Dendritic cell treated with granulocyte-macrophage colony-stimulating factor and Interleukin-4, amounts not matched to agents 40 ng/mL and 50 ng/mL, for 4 days (primary cell): ENCODE results near the gene TMEM190.
"Not testable (repeated sequence)": the region's sequence is repeated elsewhere in the genome, so short reads cannot be mapped to it uniquely, and the experiment has no call there.

Experiments used
- H3K27ac Mint-ChIP-seq: one replicate; pipeline ENCODE4 v1.8.0; 2022; ENCODE audit warnings: mild to moderate bottlenecking, mixed read lengths
- H3K27me3 Mint-ChIP-seq: one replicate; pipeline ENCODE4 v1.8.0; 2022; ENCODE audit warnings: mild to moderate bottlenecking, mixed read lengths
- H3K36me3 Mint-ChIP-seq: one replicate; pipeline ENCODE4 v1.8.0; 2022; ENCODE audit warnings: low read depth, mixed read lengths
- H3K4me1 Mint-ChIP-seq: one replicate; pipeline ENCODE4 v1.8.0; 2022; ENCODE audit warnings: low read depth, mixed read lengths
- H3K4me3 Mint-ChIP-seq: one replicate; pipeline ENCODE4 v1.8.0; 2022; ENCODE audit warnings: mild to moderate bottlenecking, moderate library complexity, mixed read lengths
- H3K9me3 Mint-ChIP-seq: one replicate; pipeline ENCODE4 v1.8.0; 2022; ENCODE audit warnings: mixed read lengths
- intact Hi-C: fragments of 100-400 bp; cut with micrococcal nuclease; formaldehyde crosslinking; loops from one replicate; pipeline ENCODE4 v1.15.0; 2022

The TMEM190 gene

DNA sequence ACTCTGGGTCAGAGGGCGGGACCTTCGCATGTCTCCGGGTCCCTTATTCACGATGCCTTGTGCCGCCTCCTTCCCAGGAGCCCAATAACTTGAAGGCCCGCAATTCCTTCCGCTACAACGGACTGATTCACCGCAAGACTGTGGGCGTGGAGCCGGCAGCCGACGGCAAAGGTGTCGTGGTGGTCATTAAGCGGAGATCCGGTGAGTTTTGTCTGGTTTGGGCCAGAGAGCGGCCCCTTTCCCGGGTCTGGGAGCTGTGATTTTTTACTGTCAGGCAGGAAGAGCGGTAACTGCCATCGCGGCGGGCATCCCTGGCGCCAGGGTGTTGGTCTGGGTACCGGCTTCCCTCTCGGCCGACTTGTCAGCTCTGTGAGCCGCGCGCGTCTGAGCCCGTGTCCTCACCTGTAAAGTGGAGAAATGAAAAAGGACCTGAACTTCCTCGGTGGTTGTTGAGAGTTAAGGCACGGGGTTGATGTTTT lies 9.9 kb downstream of the TMEM190 start:
- peaks cover 73% of the 10 kb centered on the region for H3K4me1 Mint-ChIP-seq
- H3K4me3 Mint-ChIP-seq = peak overlapping the region; percentile 91
- H3K27ac Mint-ChIP-seq = peak overlapping the region; percentile 95
- intact Hi-C loops = loop anchor here (5.0 kb wide), 2 partner anchors 49 to 94 kb away; partner anchors contain the start of gene KMT5C
- H3K36me3 Mint-ChIP-seq = peaks cover 60% of the 10 kb centered on the region
- H3K9me3 Mint-ChIP-seq = no peaks in the 10 kb centered on the region
- peaks cover 10% of the 10 kb centered on the region for H3K27me3 Mint-ChIP-seq

- H3K4me3 Mint-ChIP-seq = peak overlapping the region; percentile 91
- H3K36me3 Mint-ChIP-seq = peaks cover 74% of the 10 kb centered on the region
- no peaks in the 10 kb centered on the region for H3K27me3 Mint-ChIP-seq
- H3K9me3 Mint-ChIP-seq = no peaks in the 10 kb centered on the region
- H3K27ac Mint-ChIP-seq = no peak overlapping the region
- intact Hi-C loops = loop anchor here (5.0 kb wide), 2 partner anchors 51 to 96 kb away; partner anchors contain the start of gene KMT5C
- peaks cover 75% of the 10 kb centered on the region for H3K4me1 Mint-ChIP-seq
These were observed 11.3 kb downstream of the TMEM190 start for GRCh38 chr19:55387736-55388497.

DNA sequence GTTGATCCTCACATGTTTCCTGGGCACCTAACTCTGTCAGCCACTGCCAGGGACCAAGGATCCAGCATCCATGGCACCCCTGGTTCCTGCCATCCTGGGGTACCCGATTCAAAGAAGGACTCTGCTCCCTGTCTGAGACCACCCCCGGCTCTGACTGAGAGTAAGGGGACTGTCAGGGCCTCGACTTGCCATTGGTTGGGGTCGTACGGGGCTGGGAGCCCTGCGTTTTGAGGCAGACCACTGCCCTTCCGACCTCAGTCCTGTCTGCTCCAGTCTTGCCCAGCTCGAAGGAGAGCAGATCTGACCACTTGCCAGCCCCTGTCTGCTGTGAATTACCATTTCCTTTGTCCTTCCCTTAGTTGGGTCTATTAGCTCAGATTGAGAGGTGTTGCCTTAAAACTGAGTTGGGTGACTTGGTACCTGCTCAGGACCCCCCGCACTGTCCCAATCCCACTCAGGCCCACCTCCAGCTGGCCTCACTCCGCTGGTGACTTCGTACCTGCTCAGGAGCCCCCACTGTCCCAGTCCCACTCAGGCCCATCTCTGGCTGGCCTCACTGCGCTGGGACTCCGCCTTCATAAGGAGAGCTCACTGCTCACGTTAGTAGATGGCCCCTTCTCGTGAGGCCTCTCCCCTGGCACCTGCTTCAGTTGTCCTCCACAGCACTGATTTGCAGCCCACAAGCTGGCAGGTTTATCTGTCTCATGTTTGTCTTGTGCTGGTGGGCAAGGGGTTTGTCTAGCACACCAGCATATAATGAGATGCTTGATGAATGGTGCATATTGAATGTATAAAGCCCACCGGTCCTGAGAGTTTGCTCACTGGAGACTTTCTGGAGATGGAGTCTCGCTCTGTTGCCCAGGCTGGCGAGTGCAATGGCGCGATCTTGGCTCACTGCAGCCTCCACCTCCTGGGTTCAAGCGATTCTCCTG lies 13.0 kb downstream of the TMEM190 start:
- Mint-ChIP-seq H3K27me3 (no peaks in the 10 kb centered on the region), H3K27ac (no peak overlapping the region), H3K4me3 (no peak overlapping the region), H3K9me3 (no peaks in the 10 kb centered on the region), H3K4me1 (peaks cover 65% of the 10 kb centered on the region), H3K36me3 (peaks cover 82% of the 10 kb centered on the region)
- intact Hi-C loops = loop anchor here (5.0 kb wide), 2 partner anchors 52 to 97 kb away; partner anchors contain the start of gene KMT5C

DNA sequence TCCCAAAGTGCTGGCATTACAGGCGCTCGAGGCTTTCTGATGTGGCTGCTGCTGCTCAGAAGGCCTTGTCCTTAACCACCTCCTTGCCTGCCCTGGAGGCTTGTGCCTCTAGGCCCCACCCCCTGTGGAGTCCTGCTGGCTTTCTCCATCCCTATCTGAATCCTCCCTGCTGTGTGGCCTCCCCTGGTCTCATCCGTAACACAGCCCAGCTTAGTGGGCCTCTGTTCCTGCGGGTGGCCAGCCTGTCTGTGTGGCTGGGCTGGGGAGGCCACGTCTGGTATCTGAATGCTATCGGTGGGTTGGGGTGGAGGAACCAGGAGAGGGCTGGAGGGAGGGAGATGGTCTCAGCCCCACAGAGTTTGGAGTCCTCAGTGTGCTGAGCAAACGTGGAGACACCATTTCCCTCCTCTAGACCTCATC lies 13.8 kb downstream of the TMEM190 start:
- H3K36me3 Mint-ChIP-seq = peaks cover 82% of the 10 kb centered on the region

DNA sequence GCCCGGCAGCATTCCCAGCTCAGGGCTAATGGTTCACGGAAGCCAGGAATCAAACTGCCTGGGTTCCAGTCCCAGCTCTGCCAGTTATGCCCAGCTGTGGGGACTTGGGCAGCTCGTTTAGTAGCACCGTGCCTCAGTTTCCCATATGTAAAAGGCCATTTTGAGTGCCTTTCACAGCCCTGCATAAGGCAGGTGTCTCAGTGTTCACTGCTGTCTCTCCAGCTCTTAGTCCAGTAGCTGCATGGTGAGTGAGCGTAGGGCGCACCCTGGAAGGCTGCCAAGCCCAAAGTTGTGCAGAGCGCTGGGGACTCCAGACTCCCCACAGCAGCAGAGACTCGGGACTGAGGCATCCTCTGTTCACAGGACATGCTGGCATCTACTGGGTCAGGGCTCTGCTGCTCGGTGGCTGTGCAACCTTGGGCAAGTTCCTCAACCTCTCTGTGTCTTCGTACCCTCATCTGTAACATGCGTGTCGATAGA lies 14.6 kb downstream of the TMEM190 start:
- Mint-ChIP-seq H3K4me3 (no peak overlapping the region), H3K27me3 (no peaks in the 10 kb centered on the region), H3K36me3 (peaks cover 75% of the 10 kb centered on the region), H3K27ac (no peak overlapping the region), H3K4me1 (peaks cover 61% of the 10 kb centered on the region), H3K9me3 (no peaks in the 10 kb centered on the region)
- intact Hi-C loops = no loop called here

More for the DNA sequence above, 13.8 kb downstream of the TMEM190 start:
- Mint-ChIP-seq H3K4me3 (no peak overlapping the region), H3K4me1 (peaks cover 61% of the 10 kb centered on the region), H3K9me3 (no peaks in the 10 kb centered on the region), H3K27ac (no peak overlapping the region), H3K27me3 (no peaks in the 10 kb centered on the region)
- intact Hi-C loops = no loop called here

GRCh38 chr19:55391702-55392615 lies 15.3 kb downstream of the TMEM190 start:
- H3K4me1 Mint-ChIP-seq = peaks cover 54% of the 10 kb centered on the region
- H3K36me3 Mint-ChIP-seq = peaks cover 67% of the 10 kb centered on the region
- H3K27me3 Mint-ChIP-seq = no peaks in the 10 kb centered on the region
- H3K4me3 Mint-ChIP-seq = no peak overlapping the region
- H3K9me3 Mint-ChIP-seq = no peaks in the 10 kb centered on the region
- intact Hi-C loops = no loop called here
- H3K27ac Mint-ChIP-seq = no peak overlapping the region

DNA sequence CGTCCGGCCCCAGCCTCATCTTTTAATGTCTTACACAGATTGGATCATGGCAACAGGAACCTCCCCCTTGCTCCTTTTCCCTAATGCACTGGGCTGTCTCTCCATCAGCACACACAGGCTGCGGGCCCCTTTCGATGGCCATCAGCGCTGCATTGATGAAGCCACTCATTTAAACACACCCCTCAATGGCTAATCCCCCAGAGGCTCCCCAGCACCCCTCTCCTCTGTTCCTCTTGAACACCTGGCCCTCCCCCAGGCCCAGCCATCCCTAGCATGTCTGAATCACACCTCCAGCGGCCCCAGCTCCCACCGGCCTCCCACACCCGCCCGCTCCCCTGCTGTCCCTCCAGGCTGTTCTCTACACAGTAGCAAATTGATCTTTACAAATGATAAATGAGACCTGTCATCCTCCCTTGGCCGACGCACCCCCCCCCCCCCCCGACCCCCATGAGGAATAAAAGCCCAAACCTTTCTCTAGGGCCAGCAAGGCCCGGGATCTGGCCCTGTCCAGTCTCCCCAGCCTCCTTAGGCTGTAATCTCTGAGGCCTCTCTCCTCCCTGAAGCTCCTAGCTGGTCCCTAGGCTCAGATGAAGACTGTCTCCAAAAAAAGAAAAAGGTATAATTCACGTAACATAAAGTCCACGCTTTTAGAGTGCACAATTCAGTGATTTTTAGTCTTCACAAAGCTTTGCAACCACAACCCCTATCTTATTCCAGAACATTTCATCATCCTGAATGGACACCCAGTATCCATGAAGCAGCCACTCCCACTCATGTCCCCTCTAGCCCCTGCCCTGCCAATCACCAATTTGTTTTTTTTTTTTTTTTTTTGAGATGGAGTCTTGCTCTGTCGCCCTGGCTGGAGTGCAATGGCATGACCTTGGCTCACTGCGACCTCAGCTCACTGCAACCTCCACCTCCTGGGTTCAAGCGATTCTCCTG lies 16.5 kb downstream of the TMEM190 start:
- Mint-ChIP-seq H3K27me3 (no peaks in the 10 kb centered on the region), H3K4me3 (no peak overlapping the region), H3K9me3 (no peaks in the 10 kb centered on the region), H3K27ac (no peak overlapping the region), H3K4me1 (peaks cover 46% of the 10 kb centered on the region), H3K36me3 (peaks cover 56% of the 10 kb centered on the region)
- intact Hi-C loops = no loop called here

DNA sequence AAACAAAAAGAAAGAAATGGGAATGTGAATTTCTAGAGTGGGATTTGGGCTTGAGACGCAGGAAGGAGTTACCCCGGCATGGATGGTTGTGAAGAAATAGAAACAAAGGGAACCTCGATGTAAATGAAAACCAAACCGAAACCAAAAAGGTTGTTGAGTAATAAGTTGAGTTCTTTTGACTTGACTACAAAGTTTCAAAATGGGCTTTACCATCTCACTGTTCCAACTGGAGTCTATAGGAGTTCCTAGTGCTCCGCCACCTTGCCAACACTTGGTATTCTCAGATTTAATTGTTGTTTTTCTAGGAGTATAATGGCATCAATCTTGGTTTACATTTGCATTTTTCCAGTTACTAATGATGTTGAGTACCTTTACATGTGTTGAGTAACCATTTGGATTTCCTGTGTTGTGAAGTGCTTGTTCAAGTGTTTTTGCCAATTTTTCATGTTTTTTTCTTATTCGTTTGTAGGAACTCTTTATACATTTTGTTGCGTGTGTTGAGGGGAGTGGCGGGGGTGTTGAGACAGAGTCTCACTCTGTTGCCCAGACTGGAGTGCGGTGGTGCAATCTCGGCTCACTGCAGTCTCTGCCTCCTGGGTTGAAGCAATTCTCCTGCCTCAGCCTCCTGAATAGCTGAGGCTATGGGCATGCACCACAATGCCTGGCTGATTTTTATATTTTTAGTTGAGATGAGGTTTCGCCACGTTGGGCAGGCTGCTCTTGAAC lies 21.7 kb downstream of the TMEM190 start:
- Mint-ChIP-seq H3K9me3 (no peaks in the 10 kb centered on the region), H3K36me3 (peaks cover 34% of the 10 kb centered on the region), H3K27me3 (no peaks in the 10 kb centered on the region), H3K27ac (peak overlapping the region; percentile 69), H3K4me3 (peak overlapping the region; percentile 64), H3K4me1 (peaks cover 25% of the 10 kb centered on the region)
- intact Hi-C loops = no loop called here

DNA sequence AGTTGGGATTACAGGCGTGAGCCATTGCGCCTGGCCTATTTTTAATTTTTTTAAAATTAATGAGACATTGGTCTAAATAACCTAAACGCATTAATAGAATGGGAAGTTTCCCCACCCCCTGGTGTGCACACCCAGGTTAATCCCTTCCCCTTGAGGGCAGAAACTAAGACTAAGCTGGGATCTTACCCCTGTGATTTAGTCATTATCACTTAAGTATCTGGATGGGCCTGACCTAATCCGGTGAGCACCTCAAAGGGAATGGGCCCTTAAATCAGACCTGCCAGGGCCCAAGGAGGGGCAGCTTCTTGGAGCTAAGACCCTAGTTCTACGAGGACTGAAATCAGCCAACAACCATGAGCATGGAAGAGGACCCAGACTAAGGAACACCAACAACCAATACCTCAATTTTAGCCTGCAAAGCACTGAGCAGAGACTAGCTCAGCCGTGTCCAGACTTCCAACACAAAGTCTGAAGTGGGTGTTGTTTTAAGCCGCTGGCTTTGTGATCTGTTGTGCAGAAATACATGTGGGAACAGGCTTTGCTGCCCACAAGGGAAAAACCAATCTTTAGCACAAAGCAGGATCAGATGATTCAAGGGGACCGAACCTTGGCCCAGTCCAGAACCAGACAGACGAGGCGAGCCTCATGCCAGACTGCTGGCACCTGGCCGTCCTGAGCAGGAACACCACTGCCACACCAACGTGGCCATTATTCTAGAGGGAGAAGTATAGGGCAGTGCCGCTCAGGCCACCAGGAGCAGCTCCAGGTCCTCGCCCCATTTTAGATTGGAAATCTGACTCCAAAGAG lies 23.9 kb downstream of the TMEM190 start:
- Mint-ChIP-seq H3K4me1 (peaks cover 27% of the 10 kb centered on the region), H3K27me3 (no peaks in the 10 kb centered on the region), H3K4me3 (no peak overlapping the region), H3K27ac (no peak overlapping the region), H3K9me3 (no peaks in the 10 kb centered on the region), H3K36me3 (peaks cover 52% of the 10 kb centered on the region)
- intact Hi-C loops = no loop called here

- H3K27me3 Mint-ChIP-seq, H3K9me3 Mint-ChIP-seq, intact Hi-C loops, H3K27ac Mint-ChIP-seq, H3K4me3 Mint-ChIP-seq: not testable (repeated sequence)
- H3K36me3 Mint-ChIP-seq = peaks cover 61% of the 10 kb centered on the region
- H3K4me1 Mint-ChIP-seq = peaks cover 36% of the 10 kb centered on the region
These were observed 24.8 kb downstream of the TMEM190 start for GRCh38 chr19:55401390-55401789.

DNA sequence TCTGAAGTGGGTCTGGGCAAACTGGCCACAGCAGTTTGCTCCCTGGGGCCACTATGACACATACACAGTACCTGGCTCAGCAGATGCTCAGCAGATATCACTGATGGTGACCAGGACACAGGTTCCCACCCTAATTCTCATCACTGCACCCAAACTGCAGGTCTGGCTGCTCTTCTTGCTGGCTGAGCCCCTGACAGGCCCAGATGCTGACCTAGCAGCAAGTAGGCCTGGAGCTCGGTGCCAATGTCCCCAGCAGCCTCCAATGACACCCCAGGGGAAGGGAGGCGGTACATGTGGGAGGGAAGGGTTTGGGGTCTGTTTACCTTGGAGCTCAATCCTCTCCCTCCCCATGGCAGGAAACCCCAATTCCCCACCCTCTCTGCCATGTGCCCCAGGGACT lies 25.9 kb downstream of the TMEM190 start:
- H3K4me3 Mint-ChIP-seq = no peak overlapping the region
- H3K27ac Mint-ChIP-seq = no peak overlapping the region
- peaks cover 44% of the 10 kb centered on the region for H3K4me1 Mint-ChIP-seq
- intact Hi-C loops = no loop called here
- no peaks in the 10 kb centered on the region for H3K27me3 Mint-ChIP-seq
- no peaks in the 10 kb centered on the region for H3K9me3 Mint-ChIP-seq
- peaks cover 69% of the 10 kb centered on the region for H3K36me3 Mint-ChIP-seq
